GM12891 (cell line): ENCODE data around the gene SETD4.

ENCODE experiments used
- POLR2A ChIP-seq: IDR thresholded peaks from 2 replicates; pipeline ENCODE4 v1.6.1; 2011; ENCODE audit warnings: low read depth, low read length, control low read depth
- POLR2AphosphoS5 ChIP-seq: IDR thresholded peaks from 2 replicates; pipeline ENCODE4 v1.6.1; 2011; ENCODE audit warnings: low read depth, low read length, control low read depth
- SPI1 ChIP-seq: IDR thresholded peaks from 2 replicates; pipeline ENCODE4 v1.6.1; 2011; ENCODE audit warnings: low read depth, low read length, control low read depth
- TAF1 ChIP-seq: IDR thresholded peaks from 2 replicates; pipeline ENCODE4 v1.6.1; 2011; ENCODE audit warnings: low read depth, low read length, control low read depth

GRCh38 chr21:36015045-36015444, 45.3 kb downstream of the SETD4 start:
- TF ChIP-seq POLR2AphosphoS5 (no peak), TAF1 (no peak), POLR2A (no peak), SPI1 (no peak)
